ENCODE measurements around the gene ANXA1. TPM values are rescaled to one million over a fixed set of nuclear protein-coding genes. Genes with fewer than 3 reads are reported as not detected.

ANXA1 gene
- total and polyA plus RNA-seq, 2 experiments from 2014 or later: 1,002 to 1,010 TPM

DNA sequence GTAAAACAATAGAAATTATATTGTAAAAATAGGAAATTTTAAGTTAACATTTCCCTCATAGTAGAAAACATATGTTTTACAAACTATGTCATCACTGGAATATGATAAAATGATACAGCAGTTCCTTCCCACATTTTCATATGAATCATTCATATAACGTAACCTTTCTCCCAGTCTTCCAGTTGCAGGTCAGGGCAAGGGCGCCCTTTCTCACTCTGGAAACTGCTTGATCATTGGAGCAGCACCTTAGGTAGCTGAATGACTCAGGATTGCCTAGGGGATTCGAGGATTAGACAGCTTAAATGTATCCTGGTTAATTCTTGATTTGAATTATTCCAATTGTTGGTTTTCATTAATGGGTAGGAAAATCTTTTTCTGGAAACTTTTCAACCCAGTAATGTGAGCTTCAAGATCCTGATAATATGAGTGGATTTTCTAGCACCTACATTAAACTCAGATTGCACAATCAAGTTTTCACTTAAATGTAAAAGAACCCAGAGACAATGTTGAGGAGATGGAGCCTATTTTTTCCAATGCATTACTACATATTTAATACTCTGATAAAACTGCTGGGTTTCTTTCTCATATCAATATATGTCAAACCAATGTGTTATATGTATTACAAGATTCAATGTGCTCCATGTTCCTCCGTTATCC lies 32.6 kb upstream of the ANXA1 start:
- H3K27me3 ChIP-seq (replicated peaks; ENCODE audit: insufficient read depth): no peaks in the 10 kb centered on the region
- 45 to 54% methylated on average over 4 of the region's 4 CpGs for WGBS, 2 experiments (ENCODE audit: low coverage in 1 of 2, low lambda C conversion rate in 2 of 2, missing lambda C conversion rate in 2 of 2)
- peak overlapping the region; percentile 31; the same call in 1 of the 2 replicates for H3K9ac ChIP-seq
- peak overlapping the region; percentile 79 for H3K27ac ChIP-seq
- H3K4me1 ChIP-seq (ENCODE audit: insufficient read depth): peaks cover 36% of the 10 kb centered on the region
- peak overlapping the region; percentile 38 for H3K4me2 ChIP-seq (ENCODE audit: unreplicated experiment)
- H3K9me3 ChIP-seq (ENCODE audit: low read depth): no peaks in the 10 kb centered on the region
- H3K36me3 ChIP-seq (ENCODE audit: low read depth): no peaks in the 10 kb centered on the region
- no peak overlapping the region for H2AFZ ChIP-seq
- no peaks in the 10 kb centered on the region for H3K79me2 ChIP-seq (ENCODE audit: insufficient read depth)
- H3K9me2 ChIP-seq (ENCODE audit: insufficient read depth): no peaks in the 10 kb centered on the region
- peak; percentile 87 for DNase-seq
- in situ Hi-C loops (cut with MboI): no loop called here
- no peaks in the 10 kb centered on the region for H4K20me1 ChIP-seq (ENCODE audit: insufficient read depth)
- no peak overlapping the region for H3K4me3 ChIP-seq
- TF ChIP-seq EZH2phosphoT487 (IDR thresholded peaks at IDR 0.05; ENCODE audit: insufficient read depth, low read depth) (no peak), EZH2 (IDR thresholded peaks at IDR 0.05; ENCODE audit: insufficient read depth, poor library complexity, severe bottlenecking) (no peak)
- peaks cover 29% of the 10 kb centered on the region for H3F3A ChIP-seq (ENCODE audit: insufficient read depth)

DNA sequence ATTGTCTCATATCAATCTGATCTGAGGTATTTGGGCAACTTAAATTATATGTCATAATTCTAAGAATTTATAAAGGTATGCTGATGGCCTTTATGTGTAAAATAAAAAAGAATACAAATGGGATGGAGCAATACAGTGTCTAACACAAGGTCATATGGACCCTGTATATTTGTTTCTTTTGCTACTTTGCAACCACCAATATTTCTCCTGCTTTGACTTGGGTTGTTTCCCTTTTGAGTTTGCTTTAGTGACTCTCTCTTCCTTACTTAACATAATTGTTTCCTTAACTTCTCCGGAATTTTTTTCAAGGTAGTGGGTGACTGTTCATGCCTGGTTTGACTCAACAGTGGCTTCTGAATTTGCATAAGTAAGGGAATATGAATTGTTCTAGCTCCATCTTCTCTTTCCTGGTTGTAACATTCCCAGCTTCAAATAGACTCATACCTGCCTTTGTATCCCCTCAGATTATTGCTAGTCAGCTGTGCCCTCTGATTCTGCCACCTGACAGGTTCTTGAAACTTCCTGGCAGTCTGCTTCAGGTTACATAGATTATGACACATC lies 30.2 kb upstream of the ANXA1 start:
- H3K27me3 ChIP-seq (replicated peaks; ENCODE audit: insufficient read depth): no peaks in the 10 kb centered on the region
- H4K20me1 ChIP-seq (ENCODE audit: insufficient read depth): no peaks in the 10 kb centered on the region
- peaks cover 24% of the 10 kb centered on the region for H3F3A ChIP-seq (ENCODE audit: insufficient read depth)
- H3K9me3 ChIP-seq (ENCODE audit: low read depth): no peaks in the 10 kb centered on the region
- in situ Hi-C loops (cut with MboI): no loop called here
- H3K27ac ChIP-seq: no peak overlapping the region
- 65 to 68% methylated on average over 1 of the region's 1 CpG for WGBS, 2 experiments (ENCODE audit: low coverage in 1 of 2, low lambda C conversion rate in 2 of 2, missing lambda C conversion rate in 2 of 2)
- no peaks in the 10 kb centered on the region for H3K9me2 ChIP-seq (ENCODE audit: insufficient read depth)
- no peak overlapping the region for H3K4me3 ChIP-seq
- no peak overlapping the region for H2AFZ ChIP-seq
- no peak overlapping the region for H3K9ac ChIP-seq
- DNase-seq: no peak
- H3K4me1 ChIP-seq (ENCODE audit: insufficient read depth): peaks cover 32% of the 10 kb centered on the region
- TF ChIP-seq EZH2phosphoT487 (IDR thresholded peaks at IDR 0.05; ENCODE audit: insufficient read depth, low read depth): no peak
- no peak for TF ChIP-seq EZH2 (IDR thresholded peaks at IDR 0.05; ENCODE audit: insufficient read depth, poor library complexity, severe bottlenecking)
- no peaks in the 10 kb centered on the region for H3K36me3 ChIP-seq (ENCODE audit: low read depth)
- H3K4me2 ChIP-seq (ENCODE audit: unreplicated experiment): no peak overlapping the region
- no peaks in the 10 kb centered on the region for H3K79me2 ChIP-seq (ENCODE audit: insufficient read depth)

DNA sequence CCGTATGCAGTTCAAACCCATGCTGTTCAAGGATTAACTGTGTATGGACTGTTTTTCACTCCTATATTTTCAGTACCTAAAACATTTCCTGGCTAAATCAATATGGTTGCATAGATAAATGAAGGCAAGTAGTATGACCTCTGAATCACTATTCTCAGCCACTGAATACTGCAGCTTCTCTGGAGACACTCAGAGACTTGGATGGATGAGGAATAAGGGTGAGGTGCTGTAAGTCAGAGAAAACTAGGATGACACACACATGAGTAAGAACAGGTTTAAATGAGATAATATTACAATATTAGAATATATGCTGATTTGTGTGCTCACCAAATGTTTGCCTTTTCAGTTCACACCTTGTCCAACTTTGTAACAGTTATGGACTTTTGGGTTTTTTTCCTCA lies 26.0 kb upstream of the ANXA1 start:
- peak; percentile 87 for DNase-seq
- in situ Hi-C loops (cut with MboI): no loop called here

DNA sequence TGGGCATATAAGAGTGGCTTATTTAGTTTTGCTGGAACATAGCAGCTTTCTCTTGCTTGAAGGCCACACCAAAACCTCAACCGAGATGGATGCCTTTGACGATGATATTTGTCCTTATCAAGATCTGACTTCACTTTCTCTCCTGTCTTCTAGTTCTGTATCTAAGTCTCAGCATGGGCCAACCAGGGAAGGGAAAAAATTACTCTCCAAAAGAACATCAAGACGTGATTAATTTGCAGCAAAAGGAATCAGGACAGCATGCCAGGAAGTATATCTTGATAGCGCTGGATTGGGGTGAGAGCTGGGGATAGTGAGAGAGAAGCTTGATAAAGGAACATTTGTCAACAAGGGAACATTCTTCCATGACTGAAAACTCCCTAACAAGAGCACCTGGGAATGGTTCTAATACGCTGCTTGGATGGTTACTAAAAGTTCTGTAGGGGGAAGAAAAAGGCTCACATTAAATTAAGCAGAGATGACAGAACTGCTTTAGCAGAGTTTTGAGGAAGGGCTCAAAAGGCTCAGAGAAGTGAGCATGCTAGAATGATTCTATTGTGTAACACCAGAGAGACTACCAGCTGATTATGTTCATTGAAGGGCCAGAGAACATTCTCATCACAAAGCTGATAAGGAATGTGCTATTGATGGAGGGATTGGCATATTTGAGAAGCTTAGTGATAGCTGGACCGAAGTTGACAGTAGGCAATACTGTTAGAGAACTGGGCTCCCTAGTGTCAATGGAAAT lies 21.6 kb upstream of the ANXA1 start:
- DNase-seq: no peak

More for the DNA sequence above, 26.0 kb upstream of the ANXA1 start:
- 24 to 25% methylated on average over 1 of the region's 1 CpG for WGBS, 2 experiments (ENCODE audit: low coverage in 1 of 2, low lambda C conversion rate in 2 of 2, missing lambda C conversion rate in 2 of 2)
- H3K4me1 ChIP-seq (ENCODE audit: insufficient read depth): peaks cover 5% of the 10 kb centered on the region
- no peak overlapping the region for H3K9ac ChIP-seq
- no peak overlapping the region for H3K4me2 ChIP-seq (ENCODE audit: unreplicated experiment)
- H3K36me3 ChIP-seq (ENCODE audit: low read depth): no peaks in the 10 kb centered on the region
- H3K79me2 ChIP-seq (ENCODE audit: insufficient read depth): no peaks in the 10 kb centered on the region
- H3K4me3 ChIP-seq: no peak overlapping the region
- H3K9me2 ChIP-seq (ENCODE audit: insufficient read depth): no peaks in the 10 kb centered on the region
- H3K27ac ChIP-seq: peak overlapping the region; percentile 37; the same call in 1 of the 2 replicates
- H3F3A ChIP-seq (ENCODE audit: insufficient read depth): peaks cover 6% of the 10 kb centered on the region; the same call in 1 of the 2 replicates
- H2AFZ ChIP-seq: no peak overlapping the region
- H3K27me3 ChIP-seq (replicated peaks; ENCODE audit: insufficient read depth): no peaks in the 10 kb centered on the region
- H3K9me3 ChIP-seq (ENCODE audit: low read depth): no peaks in the 10 kb centered on the region
- TF ChIP-seq EZH2phosphoT487 (IDR thresholded peaks at IDR 0.05; ENCODE audit: insufficient read depth, low read depth) (no peak), EZH2 (IDR thresholded peaks at IDR 0.05; ENCODE audit: insufficient read depth, poor library complexity, severe bottlenecking) (no peak)
- no peaks in the 10 kb centered on the region for H4K20me1 ChIP-seq (ENCODE audit: insufficient read depth)

More for the DNA sequence above, 21.6 kb upstream of the ANXA1 start:
- Histone ChIP-seq H3K36me3 (ENCODE audit: low read depth) (no peaks in the 10 kb centered on the region), H3K79me2 (ENCODE audit: insufficient read depth) (no peaks in the 10 kb centered on the region), H4K20me1 (ENCODE audit: insufficient read depth) (no peaks in the 10 kb centered on the region), H3K4me3 (no peak overlapping the region), H3K9me3 (ENCODE audit: low read depth) (no peaks in the 10 kb centered on the region), H3K9ac (no peak overlapping the region), H3K9me2 (ENCODE audit: insufficient read depth) (no peaks in the 10 kb centered on the region), H3F3A (ENCODE audit: insufficient read depth) (peaks cover 30% of the 10 kb centered on the region), H3K4me2 (ENCODE audit: unreplicated experiment) (no peak overlapping the region), H3K27me3 (replicated peaks; ENCODE audit: insufficient read depth) (no peaks in the 10 kb centered on the region), H3K4me1 (ENCODE audit: insufficient read depth) (peaks cover 34% of the 10 kb centered on the region), H3K27ac (no peak overlapping the region), H2AFZ (no peak overlapping the region)
- in situ Hi-C loops (cut with MboI): no loop called here
- no peak for TF ChIP-seq EZH2 (IDR thresholded peaks at IDR 0.05; ENCODE audit: insufficient read depth, poor library complexity, severe bottlenecking)
- no peak for TF ChIP-seq EZH2phosphoT487 (IDR thresholded peaks at IDR 0.05; ENCODE audit: insufficient read depth, low read depth)
- 89 to 94% methylated on average over 6 of the region's 6 CpGs for WGBS, 2 experiments (ENCODE audit: low coverage in 1 of 2, low lambda C conversion rate in 2 of 2, missing lambda C conversion rate in 2 of 2)
